ENCODE measurements around the gene PDE4D. TPM values are rescaled to one million over a fixed set of nuclear protein-coding genes. Genes with fewer than 3 reads are reported as not detected.
A peak's percentile ranks its signal among the peaks of the same experiment; 100 is the strongest.
"Not testable (repeated sequence)": the region's sequence is repeated elsewhere in the genome, so short reads cannot be mapped to it uniquely, and the experiment has no call there.

Gene PDE4D
- polyA plus RNA-seq, 1 donor, result 23.1 TPM

GRCh38 chr5:59768152-59769040, 125.1 kb downstream of the PDE4D start:
- peak; percentile 82 for DNase-seq

DNA sequence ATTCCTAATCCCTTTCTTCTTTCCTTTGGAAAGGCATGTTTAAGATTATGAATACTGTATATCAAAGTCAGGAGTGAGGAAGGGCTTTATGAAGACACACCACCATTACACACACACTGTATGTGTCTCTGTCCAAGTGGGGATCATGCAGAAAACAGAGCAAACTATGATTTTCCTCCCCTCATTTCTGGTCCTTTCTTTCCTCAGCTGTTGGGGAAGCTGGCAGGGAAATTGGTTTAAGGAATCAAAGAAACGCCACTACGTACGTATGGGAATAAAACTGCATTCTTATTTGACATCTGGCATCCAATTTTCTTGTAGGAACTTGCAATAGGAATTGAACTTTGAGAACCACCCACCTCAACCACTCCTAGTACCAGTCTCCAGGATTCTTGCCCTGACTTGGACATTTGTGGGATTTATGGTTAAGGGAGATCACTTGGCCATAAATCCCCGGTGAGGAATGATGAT, 125.8 kb downstream of the PDE4D start:
- no peak for DNase-seq

- DNase-seq, result no peak
Measured at GRCh38 chr5:59767211-59767605, 126.3 kb downstream of the PDE4D start.

- DNase-seq, result no peak
Measured at GRCh38 chr5:59766427-59767210, 126.9 kb downstream of the PDE4D start.

DNA sequence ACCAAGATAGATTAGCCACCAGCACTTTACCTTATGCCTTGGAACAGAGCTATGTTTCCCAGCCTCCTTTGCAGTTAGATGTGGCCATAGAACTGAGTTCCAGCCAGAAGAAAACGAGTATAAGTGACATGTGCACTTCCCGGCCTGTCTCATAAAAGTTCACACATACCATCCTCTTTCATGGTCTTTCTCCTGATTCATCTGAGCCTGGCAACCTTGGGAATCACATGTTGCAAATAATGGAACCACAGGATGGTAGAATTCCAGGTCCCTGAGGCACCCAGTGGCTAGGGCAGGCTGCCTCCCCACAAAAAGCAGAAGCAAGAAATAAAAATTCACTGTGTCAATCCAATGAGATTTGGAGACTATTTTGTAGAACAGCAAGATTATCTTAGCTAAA, 128.1 kb downstream of the PDE4D start:
- no peak for DNase-seq

DNA sequence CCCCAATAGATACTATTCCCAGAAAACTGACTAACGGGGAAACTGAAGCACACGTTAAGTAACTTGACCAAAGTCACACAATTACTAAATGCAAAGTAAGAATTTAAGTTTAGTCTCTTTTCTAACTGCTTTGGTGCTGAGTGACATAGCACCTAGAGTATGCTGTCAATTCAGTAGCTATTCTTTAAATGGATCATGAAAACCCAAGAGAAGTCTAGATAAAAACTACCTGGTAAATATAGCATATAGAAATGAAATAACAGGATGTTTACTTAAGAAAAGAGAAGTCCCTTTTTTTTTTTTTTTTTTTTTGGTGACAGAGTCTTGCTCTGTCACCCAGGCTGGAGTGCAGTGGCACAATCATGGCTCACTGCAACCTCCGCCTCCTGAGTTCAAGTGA, 129.2 kb downstream of the PDE4D start:
- DNase-seq, result no peak

- DNase-seq, result no peak
Measured at GRCh38 chr5:59763541-59763940, 130.0 kb downstream of the PDE4D start.

- not testable (repeated sequence) for DNase-seq
Measured at GRCh38 chr5:59762232-59762631, 131.3 kb downstream of the PDE4D start.

- DNase-seq, result no peak
Measured at GRCh38 chr5:59760785-59761348, 132.7 kb downstream of the PDE4D start.

DNA sequence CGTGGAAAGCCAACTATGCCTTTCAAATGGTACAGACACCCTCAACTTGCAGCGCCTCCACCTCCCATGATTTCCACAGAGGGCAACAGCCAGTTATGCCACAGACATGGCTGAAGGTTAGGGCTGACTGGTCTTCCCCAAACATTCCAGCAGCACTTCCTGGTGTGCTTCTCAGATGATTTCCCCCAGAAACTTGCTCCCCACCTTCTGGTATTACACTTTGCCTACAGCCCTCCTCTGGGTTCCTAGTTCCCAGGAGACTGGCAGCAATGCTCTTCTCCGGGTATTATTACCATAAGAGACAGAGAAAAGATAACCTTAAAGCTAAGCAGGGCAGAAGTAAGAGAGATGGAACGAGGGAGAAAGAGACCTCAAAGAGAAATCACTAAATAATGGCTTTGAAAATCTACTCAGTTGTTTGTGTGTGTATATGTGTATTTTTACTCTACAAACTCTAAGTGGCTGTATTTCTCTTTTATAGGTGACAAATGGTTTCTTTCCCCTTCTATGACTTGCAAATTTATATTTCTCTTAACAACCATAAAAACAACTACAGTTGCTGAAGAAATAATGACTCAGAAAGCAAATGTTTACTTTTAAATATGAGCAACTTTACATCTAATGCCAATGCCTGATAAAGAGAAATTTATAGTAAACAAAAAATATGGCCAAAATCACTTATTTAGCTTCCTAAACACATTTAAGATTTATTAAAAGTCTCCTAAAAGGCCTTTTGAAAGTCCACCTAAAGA, 133.8 kb downstream of the PDE4D start:
- no peak for DNase-seq

DNA sequence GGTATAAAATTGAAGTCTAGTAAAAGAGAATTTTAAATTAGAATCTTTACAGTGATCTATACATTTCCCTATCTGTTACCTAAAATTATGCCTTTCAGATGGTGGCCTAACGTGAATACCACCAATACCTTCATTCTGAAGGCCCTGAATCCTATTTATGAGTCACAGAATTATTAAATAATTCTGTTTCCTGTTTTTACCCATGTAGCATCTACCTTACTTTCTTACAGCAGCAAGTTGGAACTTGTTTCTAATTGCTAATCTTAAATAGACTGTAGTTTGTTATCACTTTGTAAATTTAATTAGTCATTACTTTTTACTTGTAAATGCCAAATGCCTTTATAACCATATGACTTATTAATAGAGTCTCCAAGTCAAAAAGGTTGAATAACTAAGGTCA, 135.0 kb downstream of the PDE4D start:
- no peak for DNase-seq

DNA sequence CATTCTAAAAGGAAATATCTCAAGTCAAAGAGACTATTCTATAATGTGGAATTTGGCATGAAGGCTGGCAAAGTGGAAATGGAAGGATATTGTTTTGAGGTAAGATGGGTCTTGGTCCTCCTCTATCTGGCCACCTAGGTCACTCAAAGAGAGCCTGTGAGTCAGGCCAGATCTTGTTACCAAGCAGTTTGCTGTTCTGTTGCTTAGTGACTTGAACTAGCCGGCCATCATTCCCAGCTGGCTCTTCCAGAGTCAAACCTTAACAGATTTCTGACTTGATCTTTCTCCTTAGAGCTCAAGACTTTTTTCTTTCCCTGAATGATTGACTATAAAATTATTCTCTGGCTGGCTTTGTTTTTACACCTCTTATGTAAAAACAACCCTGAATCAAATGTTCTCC, 136.1 kb downstream of the PDE4D start:
- DNase-seq, result no peak

GRCh38 chr5:59756373-59757035, 137.0 kb downstream of the PDE4D start:
- no peak for DNase-seq

DNA sequence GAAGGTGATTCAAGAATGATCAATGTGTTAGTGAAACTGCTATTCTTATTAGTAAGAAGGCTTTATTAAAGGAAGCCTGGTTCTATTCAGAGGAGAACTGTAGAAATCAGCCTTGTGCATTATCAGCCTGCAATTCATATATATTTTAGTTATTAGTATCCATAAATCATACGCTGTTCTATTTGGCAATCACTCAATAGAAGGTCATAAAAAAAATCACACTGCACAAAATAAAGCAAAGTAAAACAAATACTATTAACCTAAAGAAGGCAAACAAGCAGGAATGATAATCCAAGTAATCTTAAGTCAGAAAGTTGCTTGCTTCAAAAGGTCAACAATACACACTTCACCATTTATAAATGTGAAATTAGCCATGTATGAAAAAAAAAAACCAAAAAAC, 138.1 kb downstream of the PDE4D start:
- no peak for DNase-seq

DNA sequence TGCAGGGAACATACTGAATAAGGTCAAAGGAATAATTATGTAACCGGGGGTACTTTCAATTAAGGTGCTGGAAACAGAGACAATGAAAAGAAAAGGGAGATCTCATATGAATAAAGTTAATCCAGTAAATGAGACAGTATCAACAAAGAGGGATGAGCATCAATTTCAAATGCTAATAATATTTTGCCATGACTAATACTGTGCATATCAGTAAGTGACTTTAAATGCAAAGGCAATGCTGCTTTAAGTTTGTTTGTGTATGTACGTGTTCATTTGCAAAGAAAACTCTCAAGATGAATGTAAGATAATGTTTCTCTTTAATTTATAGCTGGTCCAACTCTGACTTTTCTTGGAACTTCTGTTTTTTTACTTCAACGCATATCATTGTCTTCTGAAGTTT, 139.9 kb downstream of the PDE4D start:
- DNase-seq, result no peak

DNA sequence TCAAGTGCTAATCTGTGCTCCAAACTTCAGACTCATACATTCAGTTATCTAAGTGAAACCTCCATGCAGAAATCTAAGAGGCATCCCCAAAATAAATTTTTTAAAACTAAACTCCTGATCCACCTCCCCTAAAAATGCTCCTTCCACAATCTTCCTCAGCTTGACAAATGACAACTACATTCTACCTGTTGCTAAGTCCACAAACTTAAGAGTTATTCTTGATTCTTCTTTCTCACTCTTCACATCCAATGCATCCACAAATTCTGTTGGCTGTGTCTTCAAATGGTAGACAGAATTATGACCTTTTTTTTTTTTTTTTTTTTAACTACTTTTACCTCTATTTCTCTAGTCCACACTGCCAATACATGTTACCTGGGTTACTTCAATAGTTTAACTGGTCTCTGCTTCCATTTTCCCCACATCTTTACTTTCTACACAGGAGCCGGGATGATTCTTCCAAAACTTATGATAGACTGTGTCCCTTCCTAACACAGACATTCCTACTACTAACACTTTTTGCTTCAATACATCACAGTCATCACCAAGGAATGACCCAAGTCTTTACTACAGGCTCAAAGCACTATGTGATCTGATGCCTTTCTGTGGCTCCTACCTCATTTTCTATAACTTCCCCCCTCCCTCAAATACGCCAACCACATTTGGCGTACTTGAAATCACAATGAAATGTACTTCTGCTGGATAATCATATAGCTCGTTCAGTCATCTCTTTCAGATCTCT, 143.6 kb downstream of the PDE4D start:
- DNase-seq, result no peak

DNA sequence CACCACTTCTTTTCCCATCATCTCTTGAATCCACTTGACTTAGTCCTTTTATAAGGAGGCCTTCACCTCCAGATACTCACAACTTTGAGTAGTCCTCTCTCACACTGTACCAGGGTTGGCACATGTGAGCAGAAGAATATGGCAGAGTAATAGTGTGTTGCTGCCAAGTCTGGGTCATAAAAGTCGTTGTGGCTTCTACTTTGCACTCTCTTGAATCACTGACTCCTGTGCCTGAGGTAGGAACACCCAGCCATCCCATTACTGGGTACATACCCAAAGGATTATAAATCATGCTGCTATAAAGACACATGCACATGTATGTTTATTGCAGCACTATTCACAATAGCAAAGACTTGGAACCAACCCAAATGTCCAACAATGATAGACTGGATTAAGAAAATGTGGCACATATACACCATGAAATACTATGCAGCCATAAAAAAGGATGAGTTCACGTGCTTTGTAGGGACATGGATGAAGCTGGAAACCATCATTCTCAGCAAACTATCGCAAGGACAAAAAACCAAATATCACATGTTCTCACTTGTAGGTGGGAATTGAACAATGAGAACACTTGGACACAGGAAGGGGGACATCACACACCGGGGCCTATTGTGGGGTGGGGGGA, 145.4 kb downstream of the PDE4D start:
- not testable (repeated sequence) for DNase-seq

DNA sequence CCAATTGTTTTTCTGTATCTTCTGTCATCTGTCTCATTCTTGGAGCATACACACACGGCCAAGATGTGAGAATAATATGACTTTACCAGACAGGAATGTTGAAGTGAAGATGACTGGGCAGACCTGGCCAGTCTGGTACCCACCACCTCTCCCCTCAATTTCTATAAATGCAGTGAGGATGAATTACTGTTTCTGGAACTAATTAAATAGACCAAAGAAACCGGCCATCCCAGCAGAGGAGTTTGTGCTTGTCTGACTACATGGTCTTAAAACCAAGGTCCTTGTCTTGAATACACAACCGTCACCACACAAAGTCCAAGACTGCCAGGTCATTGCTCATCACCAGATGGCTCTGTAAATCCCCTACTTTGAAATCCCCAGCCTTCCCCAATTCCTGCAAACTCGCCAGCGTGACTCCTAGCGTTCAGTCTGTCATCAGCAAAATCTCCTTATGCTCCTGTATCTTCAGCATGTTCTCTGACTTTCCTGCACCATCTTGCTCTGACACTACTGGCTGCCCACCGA, 147.2 kb downstream of the PDE4D start:
- DNase-seq, result no peak

DNA sequence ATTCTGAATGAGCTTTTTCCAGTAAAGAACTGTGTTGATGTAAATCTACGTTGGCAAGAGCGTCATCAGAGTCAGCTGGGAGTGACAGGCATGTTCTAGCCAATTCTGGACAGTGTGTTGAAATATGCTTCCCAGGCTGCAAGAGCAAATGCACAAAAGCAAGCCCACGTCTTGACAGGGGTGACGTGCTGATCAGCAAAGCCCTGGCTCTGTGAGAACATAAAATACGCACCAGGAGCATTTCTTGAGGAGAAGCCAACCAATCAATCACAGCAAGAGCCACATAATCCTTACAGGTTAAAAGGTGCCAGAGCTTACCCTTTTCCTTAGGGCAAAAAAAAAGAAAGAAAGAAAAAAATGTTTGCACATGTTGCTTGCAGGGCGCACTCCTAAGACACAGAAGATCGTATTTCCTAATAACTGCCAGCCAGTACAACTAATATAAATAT, 148.1 kb downstream of the PDE4D start:
- no peak for DNase-seq

GRCh38 chr5:59744531-59744992, 149.0 kb downstream of the PDE4D start:
- no peak for DNase-seq

Data from left kidney (tissue), 2 donors.